H9 (cell line): Measurements from ENCODE around the gene MYO15B. TPM values are rescaled to one million over a fixed set of nuclear protein-coding genes. Genes with fewer than 3 reads are reported as not detected.

Source experiments
- DNase-seq: peaks from one replicate; pipeline ENCODE4 v3.0.0-alpha.2; 2017
- H2AFZ ChIP-seq: one replicate; pipeline ENCODE4 v1.6.1; 2013; ENCODE audit warnings: mild to moderate bottlenecking, low read length, control low read depth, moderate library complexity
- H2AK5ac ChIP-seq: 2 replicates; pipeline ENCODE4 v1.6.1; 2013; ENCODE audit warnings: low read length, control low read depth, mixed read lengths; ENCODE audit not compliant: insufficient read length
- H2BK120ac ChIP-seq: one replicate; pipeline ENCODE4 v1.6.1; 2013; ENCODE audit warnings: low read depth, mild to moderate bottlenecking, low read length, control low read depth, inconsistent platforms; ENCODE audit not compliant: poor library complexity, severe bottlenecking
- H2BK12ac ChIP-seq: 2 replicates; pipeline ENCODE4 v1.6.1; 2013; ENCODE audit warnings: low read length, control low read depth, mixed read lengths, low read depth; ENCODE audit not compliant: insufficient read length
- H2BK15ac ChIP-seq: 2 replicates; pipeline ENCODE4 v1.6.1; 2013; ENCODE audit warnings: low read depth, low read length, control low read depth
- H2BK20ac ChIP-seq: one replicate; pipeline ENCODE4 v1.6.1; 2013; ENCODE audit warnings: low read depth, mild to moderate bottlenecking, low read length, control low read depth, inconsistent platforms; ENCODE audit not compliant: poor library complexity, severe bottlenecking
- H2BK5ac ChIP-seq: 2 replicates; pipeline ENCODE4 v1.6.1; 2013; ENCODE audit warnings: low read length, control low read depth, mixed read lengths; ENCODE audit not compliant: insufficient read length
- H3K14ac ChIP-seq: 2 replicates; pipeline ENCODE4 v1.6.1; 2013; ENCODE audit warnings: low read length, control low read depth; ENCODE audit not compliant: insufficient read depth
- H3K18ac ChIP-seq: 2 replicates; pipeline ENCODE4 v1.6.1; 2013; ENCODE audit warnings: low read depth, mild to moderate bottlenecking, mixed read lengths, low read length, control low read depth; ENCODE audit not compliant: insufficient read length
- H3K23ac ChIP-seq: 2 replicates; pipeline ENCODE4 v1.6.1; 2013; ENCODE audit warnings: low read length, control low read depth, mixed read lengths, low read depth; ENCODE audit not compliant: insufficient read length
- H3K23me2 ChIP-seq: 2 replicates; pipeline ENCODE4 v1.6.1; 2013; ENCODE audit warnings: low read depth, mild to moderate bottlenecking, mixed read lengths, low read length, control low read depth; ENCODE audit not compliant: insufficient read length, poor library complexity, severe bottlenecking
- H3K27ac ChIP-seq: 2 replicates; pipeline ENCODE4 v1.5.1; 2013; ENCODE audit warnings: low read length, control low read depth, mixed read lengths, low read depth; ENCODE audit not compliant: insufficient read length
- H3K27me3 ChIP-seq: 2 replicates; pipeline ENCODE4 v1.6.1; 2013; ENCODE audit warnings: low read length, control low read depth, inconsistent platforms; ENCODE audit not compliant: insufficient read depth
- H3K4ac ChIP-seq: 2 replicates; pipeline ENCODE4 v1.6.1; 2013; ENCODE audit warnings: low read depth, mild to moderate bottlenecking, control low read depth, inconsistent platforms, low read length, moderate library complexity
- H3K4me1 ChIP-seq: 2 replicates; pipeline ENCODE4 v1.6.1; 2013; ENCODE audit warnings: low read length, control low read depth, inconsistent platforms; ENCODE audit not compliant: insufficient read depth
- H3K4me2 ChIP-seq: 2 replicates; pipeline ENCODE4 v1.6.1; 2013; ENCODE audit warnings: low read length, control low read depth, mixed read lengths; ENCODE audit not compliant: insufficient read length, insufficient read depth
- H3K56ac ChIP-seq: 2 replicates; pipeline ENCODE4 v1.6.1; 2013; ENCODE audit warnings: low read depth, mild to moderate bottlenecking, mixed read lengths, low read length, control low read depth; ENCODE audit not compliant: insufficient read length
- H3K79me1 ChIP-seq: 2 replicates; pipeline ENCODE4 v1.6.1; 2013; ENCODE audit warnings: low read depth, mild to moderate bottlenecking, moderate library complexity, low read length, control low read depth, inconsistent platforms; ENCODE audit not compliant: insufficient read depth, poor library complexity, severe bottlenecking
- H3K79me2 ChIP-seq: 2 replicates; pipeline ENCODE4 v1.6.1; 2013; ENCODE audit warnings: low read length, control low read depth, inconsistent platforms; ENCODE audit not compliant: insufficient read depth
- H3K9ac ChIP-seq: 2 replicates; pipeline ENCODE4 v1.6.1; 2013; ENCODE audit warnings: low read length, control low read depth, mixed read lengths; ENCODE audit not compliant: insufficient read length; ENCODE audit errors: extremely low read depth
- H3K9me3 ChIP-seq: one replicate; pipeline ENCODE4 v1.6.1; 2013; ENCODE audit warnings: low read depth, low read length, inconsistent platforms; ENCODE audit not compliant: control insufficient read depth
- H3T11ph ChIP-seq: one replicate; pipeline ENCODE4 v1.6.1; 2013; ENCODE audit warnings: mild to moderate bottlenecking, low read length, control low read depth, inconsistent platforms
- H4K20me1 ChIP-seq: one replicate; pipeline ENCODE4 v1.6.1; 2013; ENCODE audit not compliant: control insufficient read depth, insufficient read length, insufficient read depth
- H4K5ac ChIP-seq: 2 replicates; pipeline ENCODE4 v1.6.1; 2013; ENCODE audit warnings: low read depth, mild to moderate bottlenecking, mixed read lengths, low read length, control low read depth; ENCODE audit not compliant: insufficient read length
- H4K8ac ChIP-seq: replicated peaks from 2 replicates; pipeline ENCODE4 v1.6.1; 2013; ENCODE audit warnings: low read length, control low read depth, mixed read lengths, low read depth; ENCODE audit not compliant: insufficient read length
- H4K91ac ChIP-seq: 2 replicates; pipeline ENCODE4 v1.6.1; 2013; ENCODE audit warnings: low read depth, mild to moderate bottlenecking, moderate library complexity, mixed read lengths, low read length, control low read depth; ENCODE audit not compliant: insufficient read length
- H3K27ac Mint-ChIP-seq, 3 experiments: 2 replicates in 2 of 3; 3 replicates in 1 of 3; pipeline ENCODE4 v1.8.0; 2020 to 2021; ENCODE audit warnings: mixed read lengths in 3 of 3, mild to moderate bottlenecking in 1 of 3, moderate library complexity in 1 of 3
- H3K27me3 Mint-ChIP-seq: 2 replicates; pipeline ENCODE4 v1.8.0; 2021; ENCODE audit warnings: low read depth, mild to moderate bottlenecking, moderate library complexity, mixed read lengths
- H3K36me3 Mint-ChIP-seq, 3 experiments: 2 replicates in 2 of 3; 3 replicates in 1 of 3; pipeline ENCODE4 v1.8.0; 2020 to 2021; ENCODE audit warnings: low read depth in 3 of 3, mixed read lengths in 3 of 3; ENCODE audit not compliant: insufficient read depth in 1 of 3
- H3K4me1 Mint-ChIP-seq, 2 experiments: 2 replicates each; pipeline ENCODE4 v1.8.0; 2020; ENCODE audit warnings: mixed read lengths in 2 of 2
- H3K4me3 Mint-ChIP-seq, 2 experiments: 2 replicates in 1 of 2; 3 replicates in 1 of 2; pipeline ENCODE4 v1.8.0; 2020 to 2021; ENCODE audit warnings: mild to moderate bottlenecking in 2 of 2, mixed read lengths in 2 of 2, moderate library complexity in 1 of 2
- H3K9me3 Mint-ChIP-seq, 2 experiments: 2 replicates in 1 of 2; 3 replicates in 1 of 2; pipeline ENCODE4 v1.8.0; 2020; ENCODE audit warnings: mild to moderate bottlenecking in 2 of 2, mixed read lengths in 2 of 2, moderate library complexity in 1 of 2
- WGBS: extraction: QIAGEN DNeasy Blood & Tissue Kit; methylation state at CpG from one replicate; pipeline ENCODE4 v1.1.7; 2013; ENCODE audit warnings: missing lambda C conversion rate, low lambda C conversion rate, mixed read lengths; ENCODE audit not compliant: insufficient read length; ENCODE audit errors: extremely low coverage; 5-methylcytosine and 5-hydroxymethylcytosine counted together
- total RNA-seq: library from RNA; stranded (reverse); gene quantifications from 2 replicates; pipeline ENCODE4 v1.2.1, GENCODE V29; 2021
- TF ChIP-seq, protein P1 (sequence below): fragments of 200-600 bp; sonication (generic); conservative IDR thresholded peaks from 3 replicates; pipeline ENCODE4 v1.8.0; 2021; ENCODE audit warnings: antibody characterized with exemption, mild to moderate bottlenecking

Gene MYO15B
- total RNA-seq, 1 experiment from 2014 or later: 41.9 TPM

DNA sequence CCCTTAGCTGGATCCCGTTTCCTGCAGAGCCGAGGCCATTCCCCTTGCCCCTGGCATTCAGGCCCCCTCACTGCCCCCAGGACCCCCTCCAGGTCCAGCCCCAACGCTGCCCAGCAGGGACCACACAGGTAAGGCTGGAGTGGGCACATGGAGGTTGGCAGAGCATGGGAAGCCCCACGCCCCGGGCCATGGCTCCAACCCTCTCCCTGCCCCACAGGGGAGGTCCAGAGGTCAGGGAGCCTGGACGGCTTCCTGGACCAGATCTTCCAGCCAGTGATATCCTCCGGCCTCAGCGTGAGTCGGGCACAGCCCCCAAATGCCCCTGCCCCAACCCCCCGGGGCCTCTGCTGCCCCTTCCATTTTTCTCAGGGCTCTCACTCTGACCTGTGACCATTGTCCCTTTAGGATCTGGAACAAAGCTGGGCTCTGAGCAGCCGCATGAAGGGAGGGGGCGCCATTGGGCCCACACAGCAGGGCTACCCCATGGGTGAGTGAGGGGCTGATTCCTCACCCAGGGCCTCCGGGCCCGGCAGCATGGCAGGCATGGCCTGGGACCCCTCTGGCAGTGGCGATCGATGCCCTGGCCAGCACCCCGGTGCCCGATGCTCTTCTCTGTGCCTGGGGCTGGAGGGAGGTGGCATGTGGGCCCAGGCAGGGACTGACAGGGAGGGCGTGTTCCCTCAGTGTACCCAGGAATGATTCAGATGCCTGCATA, 27.1 kb downstream of the MYO15B start:
- Histone ChIP-seq H3K23me2 (no peaks in the 10 kb centered on the region), H2BK12ac (no peak overlapping the region), H3K4ac (no peak overlapping the region), H3K4me1 (no peaks in the 10 kb centered on the region), H3K9ac (no peak overlapping the region), H3T11ph (no peak overlapping the region), H2BK5ac (no peak overlapping the region), H3K79me2 (no peaks in the 10 kb centered on the region), H2AK5ac (no peak overlapping the region), H2AFZ (no peak overlapping the region), H4K20me1 (no peaks in the 10 kb centered on the region), H3K27me3 (no peaks in the 10 kb centered on the region), H3K4me2 (no peak overlapping the region), H3K18ac (no peak overlapping the region), H2BK120ac (no peak overlapping the region), H3K14ac (no peak overlapping the region), H3K9me3 (no peaks in the 10 kb centered on the region), H2BK15ac (no peak overlapping the region), H2BK20ac (no peak overlapping the region), H4K8ac (no peak overlapping the region), H4K5ac (no peak overlapping the region), H3K56ac (no peak overlapping the region), H3K79me1 (no peaks in the 10 kb centered on the region), H3K23ac (no peak overlapping the region), H3K27ac (no peak overlapping the region), H4K91ac (no peak overlapping the region)
- Mint-ChIP-seq H3K27ac (no peak overlapping the region), H3K4me1 (peaks cover 0 to 3% of the 10 kb centered on the region in 2 experiments; a peak in 1 of 4 replicates), H3K4me3 (no peak overlapping the region), H3K27me3 (no peaks in the 10 kb centered on the region), H3K36me3 (no peaks in the 10 kb centered on the region), H3K9me3 (no peaks in the 10 kb centered on the region)
- no CpG with 5 or more reads among the region's 19 CpGs for WGBS
- TF ChIP-seq, protein P1, sequence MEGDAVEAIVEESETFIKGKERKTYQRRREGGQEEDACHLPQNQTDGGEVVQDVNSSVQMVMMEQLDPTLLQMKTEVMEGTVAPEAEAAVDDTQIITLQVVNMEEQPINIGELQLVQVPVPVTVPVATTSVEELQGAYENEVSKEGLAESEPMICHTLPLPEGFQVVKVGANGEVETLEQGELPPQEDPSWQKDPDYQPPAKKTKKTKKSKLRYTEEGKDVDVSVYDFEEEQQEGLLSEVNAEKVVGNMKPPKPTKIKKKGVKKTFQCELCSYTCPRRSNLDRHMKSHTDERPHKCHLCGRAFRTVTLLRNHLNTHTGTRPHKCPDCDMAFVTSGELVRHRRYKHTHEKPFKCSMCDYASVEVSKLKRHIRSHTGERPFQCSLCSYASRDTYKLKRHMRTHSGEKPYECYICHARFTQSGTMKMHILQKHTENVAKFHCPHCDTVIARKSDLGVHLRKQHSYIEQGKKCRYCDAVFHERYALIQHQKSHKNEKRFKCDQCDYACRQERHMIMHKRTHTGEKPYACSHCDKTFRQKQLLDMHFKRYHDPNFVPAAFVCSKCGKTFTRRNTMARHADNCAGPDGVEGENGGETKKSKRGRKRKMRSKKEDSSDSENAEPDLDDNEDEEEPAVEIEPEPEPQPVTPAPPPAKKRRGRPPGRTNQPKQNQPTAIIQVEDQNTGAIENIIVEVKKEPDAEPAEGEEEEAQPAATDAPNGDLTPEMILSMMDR: no peak; the same call in 2 of the 3 replicates
- no peak for DNase-seq
